GM19239 (cell line): ENCODE data around the gene DUSP9.

Source experiments
- DNase-seq: peaks from one replicate; pipeline ENCODE4 v3.0.0; 2011; ENCODE audit warnings: low spot score; ENCODE audit not compliant: insufficient read length
- FAIRE-seq: peaks from 2 replicates; lab custom pipeline; 2011; peaks lifted over from hg19 to GRCh38; lab: Jason Lieb, UNC

DUSP9 gene

DNA sequence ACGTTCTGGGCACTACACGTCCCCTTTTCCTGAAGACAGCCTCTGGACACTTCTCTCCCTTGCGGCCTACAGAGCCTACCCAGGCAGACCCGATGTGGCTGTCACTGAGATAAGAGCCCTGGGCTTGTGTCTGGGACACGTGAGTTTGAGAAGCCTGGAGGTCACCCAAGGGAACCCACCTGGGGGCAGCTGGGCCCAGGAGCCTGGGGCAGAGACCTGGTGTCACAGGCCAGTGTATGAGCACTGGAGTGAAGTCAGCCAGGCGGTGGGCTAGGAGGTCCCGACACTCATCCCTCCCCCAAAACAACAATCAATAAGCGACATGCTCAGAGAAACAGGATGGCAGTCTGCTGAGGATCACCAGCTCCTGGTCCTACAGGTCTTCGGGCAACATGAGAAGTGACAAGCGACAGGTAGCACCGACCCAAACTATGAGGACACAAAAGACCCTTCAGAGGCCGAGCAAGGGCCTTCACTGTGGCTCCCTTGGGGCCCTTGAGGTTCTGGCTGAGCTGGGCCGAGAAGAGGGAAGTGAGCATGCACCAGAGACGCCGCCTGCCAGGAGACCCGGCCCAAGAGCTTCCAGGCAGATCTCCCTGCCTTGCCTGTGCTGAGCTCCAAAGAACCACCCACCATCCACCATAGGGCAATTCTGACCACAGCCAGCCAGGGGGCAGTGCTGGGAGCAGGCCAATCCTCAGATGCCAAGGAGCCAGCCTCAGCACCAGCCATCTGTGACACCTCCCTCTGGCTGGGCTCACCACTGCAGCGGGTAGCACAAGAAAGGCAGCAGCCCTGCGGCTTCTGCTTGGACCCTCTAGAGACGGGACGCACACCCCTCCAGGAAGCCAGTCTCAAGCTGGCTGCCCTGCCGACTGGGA, 11.0 kb upstream of the DUSP9 start:
- no peak for FAIRE-seq
- DNase-seq: no peak

DNA sequence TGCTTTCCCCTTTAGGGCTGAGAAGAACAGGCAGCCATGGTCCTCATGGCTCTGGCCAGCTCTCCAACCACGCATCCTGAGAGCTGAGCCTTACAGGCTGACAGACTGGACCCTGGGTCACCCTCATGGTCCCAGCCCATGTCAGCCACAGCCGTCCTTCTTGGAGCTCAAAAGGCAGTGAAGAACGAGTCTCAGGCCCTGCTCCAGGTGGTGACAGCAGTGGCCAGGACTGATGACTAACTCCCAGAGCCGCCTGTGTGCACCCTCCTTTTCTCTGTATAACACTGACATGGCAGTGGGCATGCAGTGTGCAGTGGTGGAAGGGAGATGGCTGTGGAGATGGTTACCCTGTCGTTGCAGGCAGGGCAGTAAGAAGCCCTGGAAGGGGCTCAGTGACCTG, 10.3 kb upstream of the DUSP9 start:
- DNase-seq (no peak), FAIRE-seq (no peak)

DNA sequence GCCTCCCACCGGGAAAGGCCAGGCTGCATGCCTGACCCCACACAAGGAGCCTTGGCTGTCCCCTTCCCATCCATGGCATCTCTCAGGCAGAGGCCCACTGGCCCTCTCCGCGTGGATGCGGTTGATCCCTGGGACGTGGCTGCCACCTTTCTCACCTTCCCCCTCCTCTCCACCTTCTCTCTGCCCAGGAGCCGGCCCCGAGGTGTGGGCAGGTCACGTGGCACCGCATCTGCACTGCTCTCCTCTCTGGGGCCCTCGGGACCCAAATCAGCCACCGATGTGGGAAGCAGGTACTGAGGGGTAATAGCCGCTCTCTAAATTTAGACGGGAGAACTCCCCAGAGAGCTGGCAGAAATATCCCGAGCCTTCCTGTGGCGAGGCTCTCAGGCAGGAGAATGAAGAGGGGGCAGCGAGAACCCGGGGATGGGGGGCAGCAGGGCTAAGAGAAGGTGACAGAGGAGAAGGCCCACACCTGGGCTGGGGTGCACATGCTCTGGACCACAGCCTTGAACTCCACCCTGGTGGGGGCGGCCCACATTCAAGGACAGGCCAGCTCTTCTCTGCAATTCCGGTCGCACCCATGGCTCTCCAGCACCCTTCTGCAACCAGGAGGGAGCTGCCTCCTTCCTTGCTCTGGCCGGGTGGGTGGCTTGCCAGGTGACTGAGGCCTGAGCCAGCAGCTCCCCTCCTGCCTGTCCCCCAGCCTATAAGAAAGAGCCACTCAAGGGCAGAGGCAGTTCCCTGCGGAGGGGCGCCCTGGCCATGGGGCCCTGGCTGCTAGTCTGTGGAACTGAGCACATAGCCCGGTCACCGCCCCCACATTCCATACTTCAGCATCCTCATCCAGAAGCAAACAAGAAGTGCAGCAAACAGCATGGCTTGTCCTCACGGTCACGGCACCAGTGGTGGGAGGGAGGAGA, 9.6 kb upstream of the DUSP9 start:
- FAIRE-seq (no peak), DNase-seq (no peak)

DNA sequence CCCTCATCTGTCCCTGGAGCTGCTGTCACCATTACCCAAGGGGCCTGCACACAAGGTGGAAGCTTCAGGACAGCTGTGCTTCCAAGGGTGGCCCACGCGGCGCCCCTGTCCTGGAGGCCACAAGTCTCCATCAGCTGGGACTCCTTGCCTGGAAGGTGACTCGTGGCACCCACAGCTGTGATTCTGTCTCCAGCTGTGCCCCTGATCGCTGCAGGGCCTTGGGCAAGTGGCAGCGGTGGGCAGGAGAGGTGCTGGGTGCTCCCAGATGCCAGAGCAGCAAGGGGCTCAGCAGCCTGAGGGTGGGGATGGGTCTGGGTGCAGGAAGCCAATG, 9.0 kb upstream of the DUSP9 start:
- DNase-seq: no peak
- no peak for FAIRE-seq

DNA sequence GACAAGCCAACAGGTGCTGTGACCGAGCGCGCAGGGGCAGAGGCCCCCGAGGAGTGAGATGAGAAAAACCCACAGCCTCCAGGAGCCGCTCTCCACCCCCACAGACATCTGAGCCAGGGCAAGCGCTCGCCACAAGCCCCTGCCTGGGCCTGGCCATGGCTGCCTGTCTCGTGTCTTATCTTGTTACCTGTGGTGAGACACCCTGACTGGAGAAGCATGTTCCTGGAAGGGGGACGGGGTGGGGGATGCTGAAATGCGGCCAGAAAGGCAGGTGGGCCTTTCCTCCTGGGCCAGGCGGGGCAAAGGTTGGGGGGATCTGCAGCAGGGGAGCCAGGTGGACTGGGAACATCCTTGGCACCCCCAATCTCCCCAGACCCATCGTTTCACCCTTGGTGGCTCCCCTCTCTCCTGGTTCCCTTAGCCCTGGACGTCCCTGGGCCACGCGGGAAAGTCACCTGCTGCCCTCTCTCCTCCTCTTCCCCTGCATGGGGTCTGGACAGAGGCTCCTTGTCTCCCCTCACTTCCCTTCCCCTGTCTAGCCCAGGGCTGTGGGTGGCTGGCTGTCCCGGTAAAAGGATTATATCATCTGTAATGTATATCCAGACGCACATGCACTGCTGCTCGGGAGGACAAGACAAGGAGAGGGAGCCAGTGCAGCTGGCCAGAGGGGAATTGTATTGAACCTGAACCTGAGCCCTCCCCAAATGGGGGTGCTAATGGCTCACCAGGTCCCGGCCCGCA, 8.4 kb upstream of the DUSP9 start:
- DNase-seq (no peak), FAIRE-seq (no peak)

DNA sequence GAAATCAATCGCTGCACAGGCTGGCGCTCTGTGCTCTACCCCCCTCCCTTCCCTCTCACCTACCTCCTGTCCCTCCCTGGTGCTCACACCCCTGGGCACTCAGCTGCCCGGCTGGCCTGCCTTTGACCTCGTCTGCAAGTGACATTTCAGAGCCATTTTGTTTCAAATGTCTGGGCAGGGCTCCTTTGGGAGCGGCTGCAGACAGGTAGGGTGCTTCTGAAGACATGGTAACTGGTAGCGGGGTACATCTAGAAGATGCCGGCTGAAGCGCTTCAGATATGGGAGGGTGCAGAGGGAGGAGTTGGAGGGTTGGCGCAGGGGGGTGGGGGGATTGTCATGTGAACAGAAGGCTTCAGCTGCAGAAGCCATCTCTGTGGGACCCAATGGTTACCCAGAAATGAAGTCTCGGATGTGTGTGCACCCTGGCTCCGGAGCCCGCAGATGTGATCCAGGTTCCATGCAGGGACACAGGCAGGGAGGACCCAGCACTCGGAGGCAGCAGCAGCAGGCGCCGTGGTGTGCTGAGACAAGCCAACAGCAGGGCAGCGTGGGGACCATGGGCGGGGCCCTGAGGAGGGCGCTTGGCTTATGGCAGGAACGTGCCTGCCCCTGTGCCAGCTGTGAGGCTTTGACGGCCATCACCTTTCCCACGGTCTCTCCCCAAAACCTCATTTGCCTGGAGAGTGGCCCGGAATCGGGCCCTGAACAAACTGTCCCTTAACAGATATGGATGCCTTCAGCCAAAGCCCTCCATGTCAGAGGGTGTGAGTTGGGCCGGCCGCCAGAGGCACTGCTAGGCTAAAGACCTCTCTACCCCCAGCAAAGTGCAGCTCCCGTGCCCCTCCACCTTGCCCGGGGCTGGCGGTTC, 7.6 kb upstream of the DUSP9 start:
- FAIRE-seq (no peak), DNase-seq (no peak)

DNA sequence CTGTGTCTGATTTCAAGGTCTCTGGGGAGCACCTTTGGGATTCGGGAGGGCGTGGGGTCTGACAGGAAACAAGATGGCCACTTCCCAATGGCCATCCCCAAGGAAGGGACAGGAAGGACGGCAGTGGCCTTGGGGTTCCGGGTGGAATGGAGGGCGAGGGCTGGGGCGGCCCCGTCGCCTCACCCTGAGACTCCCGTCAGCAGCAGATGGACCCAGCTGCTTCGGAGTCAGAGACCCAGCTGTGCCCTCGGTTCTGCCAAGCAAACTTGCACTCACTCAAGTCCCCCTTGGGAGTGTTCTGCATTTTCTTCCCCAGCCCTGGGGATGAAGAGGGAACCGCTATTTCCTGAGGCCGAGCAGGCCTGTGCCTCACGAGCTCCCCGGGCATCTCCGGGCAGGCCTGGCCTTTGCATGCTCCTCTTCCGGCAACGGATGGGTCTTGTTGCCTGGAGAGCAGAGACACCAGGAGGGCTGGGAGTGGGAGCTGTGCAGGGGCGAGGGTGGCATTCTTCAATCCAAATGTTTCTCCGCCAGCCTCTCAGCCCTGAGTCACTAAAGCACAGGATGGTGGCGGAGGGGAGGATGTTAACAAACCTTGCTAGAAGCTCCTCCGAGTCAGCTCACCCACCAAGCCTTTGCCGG, 6.8 kb upstream of the DUSP9 start:
- DNase-seq: no peak

DNA sequence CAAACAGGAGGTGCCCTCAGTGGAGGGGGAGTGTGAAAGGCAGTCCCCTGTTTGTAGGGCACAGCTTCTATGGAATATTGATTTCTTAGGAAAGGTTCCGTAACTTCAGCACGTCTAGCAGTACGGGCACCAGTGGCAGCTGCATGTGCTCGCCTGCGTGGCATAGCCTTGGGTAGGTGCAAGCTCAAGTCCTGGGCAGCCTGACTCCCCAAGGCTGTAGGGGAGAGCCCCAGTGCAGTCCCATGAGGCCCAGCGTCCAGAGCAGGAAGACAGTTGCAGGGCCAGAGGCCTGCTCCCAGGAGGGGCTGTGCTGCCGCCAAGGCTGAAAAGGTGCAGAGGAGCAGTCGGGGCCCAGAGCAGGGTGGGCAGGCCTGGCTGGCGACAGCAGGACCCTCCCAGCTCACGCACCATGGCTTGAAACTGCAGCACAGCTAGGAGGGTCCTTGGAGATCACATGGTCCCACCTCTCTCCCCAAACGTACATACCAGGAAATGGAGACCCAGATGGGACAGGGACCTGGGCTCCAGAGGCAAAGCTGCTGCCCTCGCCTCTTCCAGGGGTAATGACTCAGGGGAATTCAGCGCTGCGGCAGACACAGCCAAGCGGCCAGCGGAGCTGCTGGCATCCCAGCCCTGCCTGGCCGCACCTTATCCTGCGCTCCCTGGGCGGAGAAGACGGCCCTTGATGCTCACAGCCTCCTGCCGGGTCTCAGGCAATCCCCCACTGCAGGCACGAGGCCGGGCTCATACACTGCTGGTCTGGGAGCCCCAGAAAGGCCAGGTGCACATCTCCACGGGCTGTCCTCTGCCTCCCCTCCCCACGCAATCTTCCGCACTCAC, 6.0 kb upstream of the DUSP9 start:
- FAIRE-seq (no peak), DNase-seq (no peak)

More for the DNA sequence above, 6.8 kb upstream of the DUSP9 start:
- no peak for FAIRE-seq

DNA sequence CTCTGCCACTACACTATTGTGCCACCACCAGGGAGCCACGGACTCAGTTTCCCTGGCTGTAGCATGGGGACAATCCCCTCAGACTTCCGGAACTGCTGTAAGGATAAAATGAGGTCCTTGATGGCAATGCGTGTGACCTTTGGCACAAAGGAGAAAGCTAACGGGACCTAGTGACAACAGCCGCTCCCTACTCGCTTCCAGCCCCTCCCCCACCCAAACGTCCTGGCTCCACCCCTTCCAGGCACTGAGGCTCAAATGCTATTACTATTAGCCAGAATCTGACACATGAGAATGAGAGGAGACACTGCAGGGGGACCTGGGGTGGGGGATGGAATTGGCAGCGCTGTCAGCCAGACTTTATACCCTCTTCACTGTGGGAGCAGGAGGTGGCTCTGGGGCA, 5.4 kb upstream of the DUSP9 start:
- no peak for DNase-seq
- no peak for FAIRE-seq

DNA sequence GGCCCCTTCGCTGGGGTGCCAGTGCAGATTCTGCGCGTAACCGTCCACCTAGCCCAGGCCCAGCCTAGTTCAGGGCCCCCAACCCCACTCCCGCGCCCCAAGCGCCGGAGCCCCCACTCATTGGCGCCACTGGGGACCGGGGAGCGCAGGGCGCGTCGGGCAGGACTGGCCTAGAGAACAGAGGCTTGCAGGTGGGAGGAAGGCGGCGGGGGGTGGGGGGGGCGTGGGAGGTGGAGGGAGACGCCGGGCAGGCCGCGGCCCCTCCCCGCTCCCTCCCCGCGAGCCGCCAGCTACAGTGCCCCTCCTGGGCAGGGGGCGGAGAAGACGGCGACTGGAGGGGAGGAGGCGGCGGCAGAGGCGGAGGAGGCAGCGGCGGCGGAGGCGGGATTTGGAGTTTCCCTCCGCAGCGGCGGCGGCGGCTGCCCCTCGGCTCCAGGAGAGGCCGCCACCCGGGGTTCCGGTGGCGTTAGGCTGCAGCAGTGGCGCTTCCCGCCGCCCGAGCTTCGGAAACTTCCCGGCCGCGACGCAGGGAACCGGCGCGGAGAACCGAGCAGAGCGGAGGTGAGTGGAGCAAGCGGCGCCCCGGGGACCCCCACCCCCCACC, 4.8 kb upstream of the DUSP9 start:
- DNase-seq (no peak), FAIRE-seq (no peak)

DNA sequence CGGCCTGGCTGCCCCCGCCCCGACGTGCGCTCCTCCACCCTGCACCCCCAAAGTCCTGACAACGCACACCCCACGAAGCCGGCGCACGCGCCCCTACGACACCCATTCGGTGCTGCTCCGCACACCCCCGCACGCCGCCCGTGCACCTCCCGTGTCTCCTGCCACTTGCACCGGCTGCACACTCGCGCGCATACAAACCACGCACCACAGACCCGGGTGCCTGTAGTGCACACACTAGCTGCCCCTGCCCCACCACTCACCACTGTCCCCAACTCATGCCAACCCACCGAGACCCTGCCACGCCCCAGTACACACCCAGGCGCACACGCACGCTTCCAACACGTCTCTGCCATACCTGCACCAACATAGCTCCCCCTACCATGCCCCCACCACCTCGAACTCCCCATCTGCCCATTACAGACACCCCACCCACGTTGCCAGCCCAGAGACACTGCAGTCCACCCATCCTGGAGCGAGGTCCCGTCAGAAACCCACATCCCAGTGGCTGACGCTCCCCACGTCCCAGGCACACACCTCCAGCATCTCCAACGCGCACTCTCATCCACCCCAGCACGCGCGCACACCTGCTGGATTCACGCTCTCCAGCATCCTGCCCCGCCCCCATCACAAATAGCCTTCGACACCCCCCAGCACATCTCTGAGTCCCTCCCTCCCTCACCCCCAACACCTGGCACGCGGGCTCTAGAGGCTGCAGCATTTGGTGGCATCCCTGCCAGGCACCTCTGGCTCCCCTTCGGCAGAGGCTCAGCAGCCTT, 4.2 kb upstream of the DUSP9 start:
- DNase-seq (no peak), FAIRE-seq (no peak)

DNA sequence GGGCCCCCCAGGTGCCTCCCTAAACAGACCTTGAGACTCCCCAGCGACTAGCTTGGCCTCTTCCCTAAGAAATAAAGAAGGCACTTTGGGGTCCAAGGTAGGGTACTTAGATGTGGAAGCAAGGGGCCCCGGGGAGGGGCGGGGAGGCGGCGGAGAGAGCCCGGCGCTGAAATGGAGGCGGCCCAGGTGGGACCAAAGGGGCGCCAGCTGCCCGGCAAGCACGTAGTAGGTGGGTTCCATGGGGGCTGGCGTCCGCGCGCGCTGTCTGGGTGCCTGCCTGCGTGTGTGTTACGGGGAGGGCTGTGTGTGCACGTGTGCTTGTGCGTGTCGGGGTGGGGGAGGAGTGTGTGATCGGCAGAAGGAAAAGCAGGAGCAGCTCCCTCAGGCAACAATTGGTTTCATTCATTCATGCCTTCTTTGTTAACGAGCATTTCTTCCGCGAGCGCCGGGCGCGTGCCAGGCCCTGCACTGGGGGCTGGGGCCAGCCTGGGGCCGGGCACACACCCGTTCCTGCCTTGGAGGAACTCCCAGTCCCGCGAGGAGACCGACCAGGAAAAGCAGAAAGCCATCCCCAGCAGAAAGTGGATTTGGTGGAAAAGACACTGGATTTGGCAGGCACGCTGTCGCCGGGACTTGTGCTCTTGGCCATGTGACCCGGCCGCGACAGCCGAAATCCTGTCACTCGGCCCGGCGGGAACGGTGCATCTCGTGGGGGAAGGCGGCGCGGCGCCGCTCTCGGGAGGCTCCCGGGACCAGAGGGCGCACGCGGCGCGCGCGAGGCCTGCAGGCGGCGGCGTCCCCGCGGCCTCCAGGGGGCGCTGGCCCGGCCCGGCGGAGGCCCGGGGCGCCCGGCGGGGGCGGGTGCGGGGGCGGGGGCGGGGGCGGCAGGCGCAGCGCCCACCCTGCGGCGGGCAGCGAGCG, 3.3 kb upstream of the DUSP9 start:
- DNase-seq (no peak), FAIRE-seq (no peak)

DNA sequence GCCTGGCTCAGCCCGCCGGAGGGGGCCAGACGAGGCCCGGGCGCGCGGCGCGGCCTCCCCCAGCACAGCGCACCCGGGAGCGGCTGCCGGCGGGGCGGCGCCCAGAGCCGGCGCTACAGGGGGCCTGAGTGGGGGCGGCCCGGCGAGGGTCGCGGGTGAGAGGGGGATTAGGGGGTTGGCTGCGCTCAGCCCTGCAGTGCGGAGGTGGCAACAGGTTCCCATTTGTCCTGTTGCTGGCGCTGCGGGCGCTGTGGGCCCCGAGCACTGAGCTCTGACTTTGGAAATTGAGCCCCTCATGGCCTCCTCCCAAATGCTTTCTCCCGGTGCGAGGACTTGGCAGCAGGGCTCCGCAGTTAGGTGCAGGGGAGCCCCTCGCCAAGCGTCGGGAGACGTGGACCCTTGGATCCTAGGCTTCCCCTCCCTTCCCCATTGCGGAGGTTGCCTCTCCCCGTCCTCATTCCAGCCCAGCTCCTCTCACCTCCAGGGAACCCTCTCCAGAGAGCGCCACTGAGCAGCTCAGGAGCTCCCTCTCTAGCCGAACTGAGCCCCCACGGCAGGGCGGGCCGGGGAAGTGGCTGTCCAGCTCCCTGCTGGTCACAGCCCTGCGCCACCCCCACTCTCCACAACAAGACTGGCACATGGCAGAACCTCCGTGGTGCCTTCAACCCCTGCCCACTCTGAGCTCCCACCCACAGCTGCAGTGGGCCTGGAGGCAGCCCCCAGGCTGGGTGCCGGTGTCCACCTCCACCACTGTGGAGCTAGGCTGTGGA, 2.5 kb upstream of the DUSP9 start:
- FAIRE-seq (no peak), DNase-seq (no peak)

DNA sequence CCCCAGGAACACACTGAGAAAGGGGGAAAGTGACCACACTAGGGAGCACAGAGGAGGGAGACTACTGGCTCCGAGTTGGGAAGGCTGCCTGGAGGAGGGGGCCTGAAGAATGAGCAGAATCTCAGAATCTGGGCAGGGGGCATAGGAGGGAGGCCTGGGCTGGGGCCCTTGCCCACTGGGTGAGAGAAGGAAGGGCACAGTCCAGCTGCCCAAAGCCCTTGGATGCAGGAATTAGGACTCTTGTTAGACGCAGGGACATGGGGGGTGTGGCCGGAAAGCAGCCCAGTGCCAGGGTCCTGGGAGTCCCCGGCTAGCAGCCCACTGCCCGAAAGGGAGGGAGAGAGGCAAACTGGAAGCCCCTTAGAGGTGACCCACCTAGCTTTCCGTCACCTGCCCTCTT, 1.9 kb upstream of the DUSP9 start:
- no peak for DNase-seq
- no peak for FAIRE-seq

DNA sequence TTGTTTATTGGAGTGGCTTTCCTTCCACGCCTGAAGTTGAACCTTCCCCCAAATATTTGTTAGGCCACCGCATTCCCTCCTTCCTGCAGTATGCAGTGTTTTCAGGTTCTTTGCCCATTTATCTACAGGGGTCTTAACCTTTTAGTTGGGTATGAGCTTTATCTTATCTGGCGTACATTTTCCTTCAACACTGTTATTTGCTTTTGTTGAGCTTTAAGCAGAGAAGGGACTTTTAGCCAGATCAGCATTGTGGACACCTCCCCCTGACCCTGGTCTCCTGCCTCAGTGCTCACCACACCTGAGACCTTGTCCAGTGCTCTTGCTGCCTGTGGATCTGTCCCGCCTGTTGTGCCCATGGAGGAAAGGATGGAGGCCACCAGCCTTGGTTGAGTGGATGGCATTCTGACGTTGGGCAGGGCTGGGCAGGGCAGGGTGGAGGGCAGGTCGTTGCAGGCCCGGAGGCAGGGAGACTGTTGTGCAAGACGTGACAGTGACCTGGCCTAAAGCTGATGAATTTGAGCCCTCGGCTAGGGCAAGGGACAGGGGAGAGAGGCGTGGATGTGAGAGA, 998 bp upstream of the DUSP9 start:
- DNase-seq: no peak
- no peak for FAIRE-seq
